GM18909 (cell line): ENCODE results near the gene OR56A1.
"Not testable (repeated sequence)": the region's sequence is repeated elsewhere in the genome, so short reads cannot be mapped to it uniquely, and the experiment has no call there.

Experiments used
- ATAC-seq: cut with Tn5 transposase; IDR thresholded peaks from one replicate; pipeline ENCODE4 v1.9.1; 2021; ENCODE audit warnings: mild to moderate bottlenecking; ENCODE audit not compliant: unreplicated experiment, poor library complexity

Gene OR56A1

GRCh38 chr11:6030708-6031405, at the start of gene OR56A1:
Gene OR56A1 (minus strand): TSS chr11:6030758. CDS start chr11:6027692, 3,066 bp downstream.
- ATAC-seq, result no peak

- no peak for ATAC-seq
These were observed 48.9 kb upstream of the OR56A1 start for GRCh38 chr11:6079463-6079862.

- no peak for ATAC-seq
These were observed 47.2 kb upstream of the OR56A1 start for GRCh38 chr11:6077723-6078122.

GRCh38 chr11:6076443-6076842, 45.9 kb upstream of the OR56A1 start:
- ATAC-seq, result not testable (repeated sequence)

GRCh38 chr11:6067502-6067901, 36.9 kb upstream of the OR56A1 start:
- no peak for ATAC-seq

- ATAC-seq, result peak; percentile 51
These were observed 32.3 kb upstream of the OR56A1 start for GRCh38 chr11:6062691-6063358.

GRCh38 chr11:6061475-6061874, 30.9 kb upstream of the OR56A1 start:
- ATAC-seq, result no peak

- ATAC-seq, result no peak
These were observed 26.9 kb upstream of the OR56A1 start for GRCh38 chr11:6057452-6057851.

GRCh38 chr11:6055569-6055968, 25.0 kb upstream of the OR56A1 start:
- ATAC-seq, result no peak

GRCh38 chr11:6052374-6052773, 21.8 kb upstream of the OR56A1 start:
- ATAC-seq, result no peak

GRCh38 chr11:6040874-6041273, 10.3 kb upstream of the OR56A1 start:
- no peak for ATAC-seq

GRCh38 chr11:6027501-6027900, 3.1 kb downstream of the OR56A1 start:
- ATAC-seq, result no peak

- ATAC-seq, result no peak
These were observed 5.5 kb downstream of the OR56A1 start for GRCh38 chr11:6025056-6025455.

- ATAC-seq, result no peak
These were observed 7.6 kb downstream of the OR56A1 start for GRCh38 chr11:6022956-6023355.

- no peak for ATAC-seq
These were observed 17.5 kb downstream of the OR56A1 start for GRCh38 chr11:6013042-6013441.

GRCh38 chr11:6012035-6012668, 18.4 kb downstream of the OR56A1 start:
- no peak for ATAC-seq

- ATAC-seq, result no peak
These were observed 23.7 kb downstream of the OR56A1 start, which contains the start of gene OR56A4 for GRCh38 chr11:6006846-6007245. Gene OR56A4 (minus strand): TSS chr11:6006946. CDS start chr11:6002992, 3,954 bp downstream.

- ATAC-seq, result no peak
These were observed 24.2 kb downstream of the OR56A1 start for GRCh38 chr11:6006395-6006794.

GRCh38 chr11:6002202-6002699, 28.3 kb downstream of the OR56A1 start:
- ATAC-seq, result no peak

GRCh38 chr11:5994791-5995190, 35.8 kb downstream of the OR56A1 start:
- no peak for ATAC-seq

GRCh38 chr11:5992604-5993251, 37.8 kb downstream of the OR56A1 start:
- ATAC-seq, result peak; percentile 44
